Measurements from ENCODE around the gene PTPRQ. TPM values are rescaled to one million over a fixed set of nuclear protein-coding genes. Genes with fewer than 3 reads are reported as not detected.
A peak's percentile ranks its signal among the peaks of the same experiment; 100 is the strongest.

PTPRQ gene
- total RNA-seq, 1 experiment from 2014 or later: not detected

DNA sequence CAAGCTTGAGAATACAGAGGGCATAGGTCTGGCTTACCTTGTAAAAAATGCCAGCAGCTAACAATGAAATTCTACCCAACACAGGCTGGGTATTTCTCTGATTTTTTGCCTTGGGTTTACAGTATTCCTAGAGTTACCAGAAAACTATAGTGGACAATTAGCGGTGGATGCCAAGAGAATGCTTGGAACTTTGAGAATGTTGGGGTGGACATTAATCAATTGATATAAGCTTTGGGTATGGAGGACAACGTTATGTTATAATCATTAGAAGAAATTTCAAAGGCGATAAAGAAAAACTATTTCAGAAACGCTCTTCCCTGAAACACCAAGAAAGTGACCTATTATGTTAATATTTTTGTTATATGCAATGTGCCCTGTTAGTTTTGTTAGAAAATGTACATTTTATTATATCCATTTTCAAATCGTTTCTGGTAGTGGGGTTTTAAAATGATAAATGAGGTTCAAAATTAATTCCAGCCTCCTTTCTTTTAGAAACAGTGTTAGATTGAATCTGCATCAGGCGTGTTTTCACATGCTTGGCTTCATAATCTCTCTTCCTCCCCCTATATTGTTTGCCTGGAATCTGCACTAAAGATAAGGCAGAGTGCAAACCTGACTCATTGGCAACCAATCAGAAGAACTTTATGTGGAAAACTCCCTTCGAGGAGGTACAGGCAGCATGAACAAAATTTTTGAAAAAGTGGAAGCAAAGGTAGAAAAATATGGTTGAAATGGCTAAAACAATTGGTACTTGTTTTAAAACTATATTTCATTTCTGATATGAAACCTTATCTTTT is 1.4 kb upstream of the PTPRQ start:
- TF ChIP-seq, protein P1, sequence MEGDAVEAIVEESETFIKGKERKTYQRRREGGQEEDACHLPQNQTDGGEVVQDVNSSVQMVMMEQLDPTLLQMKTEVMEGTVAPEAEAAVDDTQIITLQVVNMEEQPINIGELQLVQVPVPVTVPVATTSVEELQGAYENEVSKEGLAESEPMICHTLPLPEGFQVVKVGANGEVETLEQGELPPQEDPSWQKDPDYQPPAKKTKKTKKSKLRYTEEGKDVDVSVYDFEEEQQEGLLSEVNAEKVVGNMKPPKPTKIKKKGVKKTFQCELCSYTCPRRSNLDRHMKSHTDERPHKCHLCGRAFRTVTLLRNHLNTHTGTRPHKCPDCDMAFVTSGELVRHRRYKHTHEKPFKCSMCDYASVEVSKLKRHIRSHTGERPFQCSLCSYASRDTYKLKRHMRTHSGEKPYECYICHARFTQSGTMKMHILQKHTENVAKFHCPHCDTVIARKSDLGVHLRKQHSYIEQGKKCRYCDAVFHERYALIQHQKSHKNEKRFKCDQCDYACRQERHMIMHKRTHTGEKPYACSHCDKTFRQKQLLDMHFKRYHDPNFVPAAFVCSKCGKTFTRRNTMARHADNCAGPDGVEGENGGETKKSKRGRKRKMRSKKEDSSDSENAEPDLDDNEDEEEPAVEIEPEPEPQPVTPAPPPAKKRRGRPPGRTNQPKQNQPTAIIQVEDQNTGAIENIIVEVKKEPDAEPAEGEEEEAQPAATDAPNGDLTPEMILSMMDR (IDR thresholded peaks at IDR 0.05; ENCODE audit: insufficient read depth in 1 of 2, low read depth in 1 of 2, low read length in 1 of 2, severe bottlenecking in 1 of 2, unreplicated experiment in 1 of 2): no peak
- Mint-ChIP-seq H3K4me3 (ENCODE audit: unreplicated experiment) (no peak overlapping the region), H3K27ac (ENCODE audit: unreplicated experiment) (no peak overlapping the region), H3K9me3 (ENCODE audit: unreplicated experiment) (no peaks in the 10 kb centered on the region), H3K36me3 (ENCODE audit: insufficient read depth, unreplicated experiment) (no peaks in the 10 kb centered on the region), H3K27me3 (ENCODE audit: insufficient read depth, unreplicated experiment) (peaks cover 3% of the 10 kb centered on the region), H3K4me1 (ENCODE audit: low read depth, unreplicated experiment) (peaks cover 10% of the 10 kb centered on the region)
- DNase-seq: peak in 1 of 2 experiments; percentile 26
- no peak overlapping the region for H3K4me3 ChIP-seq (ENCODE audit: low read depth, low read length)
- ChIA-PET CTCF (no interaction called here), POLR2A (no interaction called here)
- H3K4me1 ChIP-seq: peaks cover 10% of the 10 kb centered on the region; the same call in 1 of the 2 replicates
- intact Hi-C loops (cut with micrococcal nuclease; ENCODE audit: unreplicated experiment): loop anchor here (2.0 kb wide), 1 partner anchor 30 kb away; no protein-coding TSS in a partner anchor
- H3K36me3 ChIP-seq (ENCODE audit: control insufficient read depth, insufficient read depth, low read length): no peaks in the 10 kb centered on the region
- no TSS peak for BruUV-seq (replicated peaks)
- H3K27me3 ChIP-seq (replicated peaks; ENCODE audit: control insufficient read depth, insufficient read depth, low read length): no peaks in the 10 kb centered on the region
- no peaks in the 10 kb centered on the region for H3K9me3 ChIP-seq

DNA sequence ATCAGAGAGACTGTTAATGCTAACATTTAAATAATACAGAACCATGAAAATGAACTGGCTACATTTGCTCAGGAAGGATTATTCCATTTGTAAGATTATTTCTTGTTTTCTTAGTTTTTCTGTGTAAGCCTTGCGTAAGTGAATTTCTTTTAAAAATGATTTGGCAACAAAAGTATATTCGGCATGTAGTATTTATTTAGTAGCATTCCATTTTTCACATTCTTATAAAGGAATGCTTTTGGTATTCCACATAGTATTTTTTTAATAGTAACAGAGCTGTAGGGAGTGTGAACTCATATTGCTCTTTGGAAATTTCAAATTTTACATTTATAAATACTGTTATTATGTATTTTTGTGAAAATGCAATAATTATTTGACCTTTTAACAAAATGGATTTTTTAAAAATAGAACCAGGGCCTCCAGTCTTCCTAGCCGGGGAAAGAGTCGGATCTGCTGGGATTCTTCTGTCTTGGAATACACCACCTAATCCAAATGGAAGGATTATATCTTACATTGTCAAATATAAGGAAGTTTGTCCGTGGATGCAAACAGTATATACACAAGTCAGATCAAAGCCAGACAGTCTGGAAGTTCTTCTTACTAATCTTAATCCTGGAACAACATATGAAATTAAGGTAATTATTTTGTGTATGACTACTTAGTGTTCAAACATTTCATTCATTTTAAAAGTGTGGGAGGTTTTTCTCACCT is 1.2 kb downstream of the PTPRQ start:
- Mint-ChIP-seq H3K4me1 (ENCODE audit: low read depth, unreplicated experiment) (peaks cover 10% of the 10 kb centered on the region), H3K4me3 (ENCODE audit: unreplicated experiment) (no peak overlapping the region)
- POLR2A ChIA-PET: no interaction called here

DNA sequence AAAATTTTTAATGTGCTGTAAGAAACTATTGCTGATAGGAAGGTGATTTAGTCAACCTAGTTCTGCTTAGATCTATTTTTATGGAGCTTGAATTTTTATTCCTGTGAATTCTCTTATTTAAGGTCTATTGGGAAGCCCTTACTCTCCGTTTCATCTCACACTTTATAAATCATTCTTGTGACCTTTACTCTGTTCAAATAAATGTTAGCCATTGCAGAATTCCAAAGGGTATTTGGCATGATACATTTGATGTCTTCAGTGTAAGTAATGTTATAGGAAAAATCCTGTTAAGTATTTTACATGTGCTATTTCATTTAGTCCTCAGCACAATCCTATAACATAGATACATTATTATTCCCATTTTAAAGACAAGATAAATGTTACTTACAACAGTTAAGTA is 12.5 kb downstream of the PTPRQ start:
- H3K27ac Mint-ChIP-seq (ENCODE audit: unreplicated experiment): no peak overlapping the region
- BruUV-seq (replicated peaks): no TSS peak
- ChIA-PET POLR2A (no interaction called here), CTCF (no interaction called here)
- H3K9me3 ChIP-seq: no peaks in the 10 kb centered on the region
- H3K4me1 Mint-ChIP-seq (ENCODE audit: low read depth, unreplicated experiment): no peaks in the 10 kb centered on the region
- DNase-seq: no peak
- H3K4me3 Mint-ChIP-seq (ENCODE audit: unreplicated experiment): no peak overlapping the region
- intact Hi-C loops (cut with micrococcal nuclease; ENCODE audit: unreplicated experiment): no loop called here
- no peaks in the 10 kb centered on the region for H3K36me3 Mint-ChIP-seq (ENCODE audit: insufficient read depth, unreplicated experiment)
- no peaks in the 10 kb centered on the region for H3K9me3 Mint-ChIP-seq (ENCODE audit: unreplicated experiment)
- no peak overlapping the region for H3K4me3 ChIP-seq (ENCODE audit: low read depth, low read length)
- H3K27me3 ChIP-seq (replicated peaks; ENCODE audit: control insufficient read depth, insufficient read depth, low read length): no peaks in the 10 kb centered on the region
- H3K4me1 ChIP-seq: no peaks in the 10 kb centered on the region
- peaks cover 3% of the 10 kb centered on the region for H3K27me3 Mint-ChIP-seq (ENCODE audit: insufficient read depth, unreplicated experiment)
- TF ChIP-seq, protein P1 (IDR thresholded peaks at IDR 0.05; ENCODE audit: insufficient read depth in 1 of 2, low read depth in 1 of 2, low read length in 1 of 2, severe bottlenecking in 1 of 2, unreplicated experiment in 1 of 2): no peak
- no peaks in the 10 kb centered on the region for H3K36me3 ChIP-seq (ENCODE audit: control insufficient read depth, insufficient read depth, low read length)

More for the DNA sequence above, 1.2 kb downstream of the PTPRQ start:
- Histone ChIP-seq H3K4me3 (ENCODE audit: low read depth, low read length) (no peak overlapping the region), H3K27me3 (replicated peaks; ENCODE audit: control insufficient read depth, insufficient read depth, low read length) (no peaks in the 10 kb centered on the region), H3K36me3 (ENCODE audit: control insufficient read depth, insufficient read depth, low read length) (no peaks in the 10 kb centered on the region), H3K4me1 (peaks cover 10% of the 10 kb centered on the region; the same call in 1 of the 2 replicates), H3K9me3 (no peaks in the 10 kb centered on the region)
- no peak overlapping the region for H3K27ac Mint-ChIP-seq (ENCODE audit: unreplicated experiment)
- no peaks in the 10 kb centered on the region for H3K9me3 Mint-ChIP-seq (ENCODE audit: unreplicated experiment)
- no peaks in the 10 kb centered on the region for H3K27me3 Mint-ChIP-seq (ENCODE audit: insufficient read depth, unreplicated experiment)
- TF ChIP-seq, protein P1 (IDR thresholded peaks at IDR 0.05; ENCODE audit: insufficient read depth in 1 of 2, low read depth in 1 of 2, low read length in 1 of 2, severe bottlenecking in 1 of 2, unreplicated experiment in 1 of 2): no peak
- no peak for DNase-seq
- intact Hi-C loops (cut with micrococcal nuclease; ENCODE audit: unreplicated experiment): no loop called here
- CTCF ChIA-PET: no interaction called here
- BruUV-seq (replicated peaks): no TSS peak
- H3K36me3 Mint-ChIP-seq (ENCODE audit: insufficient read depth, unreplicated experiment): no peaks in the 10 kb centered on the region

All from Caco-2 (cell line).